ENCODE measurements around the gene LDB3.

GRCh38 chr10:86664341-86665217, 3.7 kb upstream of the LDB3 start:
- TF ChIP-seq POLR2AphosphoS5 (IDR thresholded peaks at IDR 0.05; ENCODE audit: borderline replicate concordance, low read depth, low read length), result no peak
- TF ChIP-seq EZH2 (IDR thresholded peaks at IDR 0.05), result no peak

All from SK-N-MC (cell line).